IMR-90 (cell line): Measurements from ENCODE around the gene GYG2.

ENCODE experiments used
- BHLHE40 ChIP-seq: fragments of 150-350 bp; IDR thresholded peaks from 2 replicates; pipeline ENCODE4 v1.6.1; 2016; ENCODE audit warnings: mild to moderate bottlenecking, low read depth, low read length
- CEBPB ChIP-seq: IDR thresholded peaks from 2 replicates; pipeline ENCODE4 v1.6.1; 2012; ENCODE audit warnings: low read depth, low read length, improper control_type of control experiment
- MXI1 ChIP-seq: IDR thresholded peaks from 2 replicates; pipeline ENCODE4 v1.6.1; 2012; ENCODE audit warnings: low read depth, mild to moderate bottlenecking, low read length, moderate library complexity, borderline replicate concordance
- POLR2A ChIP-seq: IDR thresholded peaks from 2 replicates; pipeline ENCODE4 v1.6.1; 2012; ENCODE audit warnings: mild to moderate bottlenecking, low read depth, low read length
- RAD21 ChIP-seq: IDR thresholded peaks from 2 replicates; pipeline ENCODE4 v1.6.1; 2012; ENCODE audit warnings: low read length, improper control_type of control experiment
- RCOR1 ChIP-seq: IDR thresholded peaks from 2 replicates; pipeline ENCODE4 v1.6.1; 2012; ENCODE audit warnings: mild to moderate bottlenecking, low read length, improper control_type of control experiment; ENCODE audit not compliant: insufficient replicate concordance
- RFX5 ChIP-seq: IDR thresholded peaks from 2 replicates; pipeline ENCODE4 v1.8.0; 2012; ENCODE audit warnings: low read depth, mild to moderate bottlenecking, low read length, moderate library complexity
- TF ChIP-seq, protein P1 (sequence below): conservative IDR thresholded peaks from 2 replicates; pipeline ENCODE4 v1.5.1; 2012; ENCODE audit warnings: mild to moderate bottlenecking, low read depth, low read length, improper control_type of control experiment
- TF ChIP-seq, protein P2 (sequence below): fragments of 150-350 bp; IDR thresholded peaks from 2 replicates; pipeline ENCODE4 v1.6.1; 2017; ENCODE audit warnings: mild to moderate bottlenecking, antibody characterized with exemption, low read length, low read depth

DNA sequence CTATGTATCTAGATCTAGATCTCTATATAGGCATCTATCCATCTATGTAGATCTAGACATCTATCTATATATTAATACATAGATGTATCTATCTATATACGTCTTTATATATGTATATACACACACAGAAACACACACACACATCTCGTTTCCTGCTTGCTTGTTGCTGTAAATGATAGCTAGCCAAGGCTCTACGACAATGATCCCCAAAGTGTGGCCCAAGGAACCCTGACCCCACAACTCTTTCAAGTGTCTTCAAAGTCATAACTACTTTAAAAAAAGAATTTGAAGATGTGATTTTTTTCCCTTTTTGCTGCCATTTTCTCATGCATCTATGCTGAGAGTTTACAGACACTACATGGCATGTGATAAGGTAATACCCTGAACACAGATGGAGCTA is 28.8 kb downstream of the GYG2 start:
- TF ChIP-seq RAD21 (no peak), MXI1 (no peak), RCOR1 (no peak), RFX5 (no peak), CEBPB (no peak), BHLHE40 (no peak), POLR2A (no peak)
- TF ChIP-seq, protein P1, sequence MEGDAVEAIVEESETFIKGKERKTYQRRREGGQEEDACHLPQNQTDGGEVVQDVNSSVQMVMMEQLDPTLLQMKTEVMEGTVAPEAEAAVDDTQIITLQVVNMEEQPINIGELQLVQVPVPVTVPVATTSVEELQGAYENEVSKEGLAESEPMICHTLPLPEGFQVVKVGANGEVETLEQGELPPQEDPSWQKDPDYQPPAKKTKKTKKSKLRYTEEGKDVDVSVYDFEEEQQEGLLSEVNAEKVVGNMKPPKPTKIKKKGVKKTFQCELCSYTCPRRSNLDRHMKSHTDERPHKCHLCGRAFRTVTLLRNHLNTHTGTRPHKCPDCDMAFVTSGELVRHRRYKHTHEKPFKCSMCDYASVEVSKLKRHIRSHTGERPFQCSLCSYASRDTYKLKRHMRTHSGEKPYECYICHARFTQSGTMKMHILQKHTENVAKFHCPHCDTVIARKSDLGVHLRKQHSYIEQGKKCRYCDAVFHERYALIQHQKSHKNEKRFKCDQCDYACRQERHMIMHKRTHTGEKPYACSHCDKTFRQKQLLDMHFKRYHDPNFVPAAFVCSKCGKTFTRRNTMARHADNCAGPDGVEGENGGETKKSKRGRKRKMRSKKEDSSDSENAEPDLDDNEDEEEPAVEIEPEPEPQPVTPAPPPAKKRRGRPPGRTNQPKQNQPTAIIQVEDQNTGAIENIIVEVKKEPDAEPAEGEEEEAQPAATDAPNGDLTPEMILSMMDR, result no peak
- TF ChIP-seq, protein P2, sequence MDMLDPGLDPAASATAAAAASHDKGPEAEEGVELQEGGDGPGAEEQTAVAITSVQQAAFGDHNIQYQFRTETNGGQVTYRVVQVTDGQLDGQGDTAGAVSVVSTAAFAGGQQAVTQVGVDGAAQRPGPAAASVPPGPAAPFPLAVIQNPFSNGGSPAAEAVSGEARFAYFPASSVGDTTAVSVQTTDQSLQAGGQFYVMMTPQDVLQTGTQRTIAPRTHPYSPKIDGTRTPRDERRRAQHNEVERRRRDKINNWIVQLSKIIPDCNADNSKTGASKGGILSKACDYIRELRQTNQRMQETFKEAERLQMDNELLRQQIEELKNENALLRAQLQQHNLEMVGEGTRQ, result no peak
